HG03457 (cell line): Measurements from ENCODE around the gene NUDT1.

Experiments
- ATAC-seq: cut with Tn5 transposase; IDR thresholded peaks from one replicate; pipeline ENCODE4 v1.9.1; 2021; ENCODE audit warnings: moderate number of reproducible peaks; ENCODE audit not compliant: unreplicated experiment

The NUDT1 gene

DNA sequence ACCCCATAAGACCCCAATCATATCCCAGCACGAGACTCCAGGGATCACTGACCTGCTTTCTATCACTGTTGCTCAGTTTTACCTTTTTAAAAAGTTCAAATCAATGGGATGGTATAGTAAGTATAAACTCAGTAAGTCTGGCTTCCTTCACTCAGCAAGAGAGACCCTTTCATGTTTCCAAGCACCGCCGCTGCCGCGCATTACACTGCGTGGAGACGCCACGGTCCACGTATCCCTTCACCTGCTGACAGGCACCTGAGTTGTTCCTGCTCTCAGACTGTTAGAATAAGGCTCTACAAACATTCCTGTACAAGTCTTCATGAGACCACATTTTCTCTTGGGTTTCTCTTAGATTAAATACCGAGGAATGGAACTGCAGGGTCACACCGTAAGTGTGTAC lies 37.6 kb upstream of the NUDT1 start:
- ATAC-seq, result no peak

DNA sequence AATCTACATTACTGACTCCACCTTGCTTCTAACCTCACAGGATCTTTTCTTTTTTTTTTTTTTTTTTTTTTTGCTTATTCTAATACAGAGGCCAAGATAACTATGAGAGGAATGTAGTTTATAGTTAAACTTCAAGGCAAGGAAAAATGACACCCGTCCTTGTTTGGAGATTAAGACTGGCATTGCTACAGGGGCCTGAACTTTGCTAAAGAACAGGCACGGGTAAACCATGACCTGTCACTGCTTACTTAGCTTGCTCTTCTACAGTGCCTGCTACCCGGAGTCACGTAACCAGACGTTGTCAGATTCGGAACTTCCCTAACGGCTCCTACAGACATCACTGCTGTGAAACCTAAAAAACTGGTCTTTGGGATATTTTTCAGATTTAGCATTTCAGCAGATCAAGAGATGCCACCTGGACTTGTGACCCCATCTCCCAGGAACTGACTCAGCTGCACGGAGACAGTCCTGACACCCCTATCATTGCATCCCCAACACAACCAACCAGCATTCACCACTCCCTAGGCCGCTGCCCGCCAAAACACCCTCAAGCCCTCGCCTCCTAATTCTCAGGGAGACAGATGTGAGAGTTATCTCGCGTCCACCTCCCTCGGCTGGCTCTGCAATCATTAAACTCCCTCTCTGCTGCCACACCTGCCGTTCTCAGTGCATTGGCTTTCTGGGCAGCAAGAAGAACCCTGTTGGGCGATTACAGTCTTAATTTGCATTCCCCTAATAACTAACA lies 36.8 kb upstream of the NUDT1 start:
- no peak for ATAC-seq

DNA sequence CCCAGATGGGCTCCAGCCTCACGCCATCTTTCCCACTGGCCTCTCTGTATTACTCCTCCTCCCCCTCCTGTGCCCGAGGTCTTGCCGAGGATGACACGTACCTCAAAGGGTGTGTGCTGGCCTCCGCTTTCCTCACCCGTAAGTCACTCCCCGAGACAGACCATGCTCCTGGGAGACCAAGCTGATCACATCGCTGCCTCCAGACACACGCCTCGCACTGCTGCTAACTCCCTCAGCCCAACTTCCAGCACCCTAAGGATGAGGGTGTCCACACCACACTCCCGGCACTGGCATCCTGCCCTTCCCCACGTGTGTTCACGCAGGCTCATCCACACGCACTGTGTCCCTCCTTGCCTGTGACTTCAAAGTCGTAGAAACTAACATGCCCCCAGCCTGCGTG lies 33.3 kb upstream of the NUDT1 start:
- no peak for ATAC-seq

DNA sequence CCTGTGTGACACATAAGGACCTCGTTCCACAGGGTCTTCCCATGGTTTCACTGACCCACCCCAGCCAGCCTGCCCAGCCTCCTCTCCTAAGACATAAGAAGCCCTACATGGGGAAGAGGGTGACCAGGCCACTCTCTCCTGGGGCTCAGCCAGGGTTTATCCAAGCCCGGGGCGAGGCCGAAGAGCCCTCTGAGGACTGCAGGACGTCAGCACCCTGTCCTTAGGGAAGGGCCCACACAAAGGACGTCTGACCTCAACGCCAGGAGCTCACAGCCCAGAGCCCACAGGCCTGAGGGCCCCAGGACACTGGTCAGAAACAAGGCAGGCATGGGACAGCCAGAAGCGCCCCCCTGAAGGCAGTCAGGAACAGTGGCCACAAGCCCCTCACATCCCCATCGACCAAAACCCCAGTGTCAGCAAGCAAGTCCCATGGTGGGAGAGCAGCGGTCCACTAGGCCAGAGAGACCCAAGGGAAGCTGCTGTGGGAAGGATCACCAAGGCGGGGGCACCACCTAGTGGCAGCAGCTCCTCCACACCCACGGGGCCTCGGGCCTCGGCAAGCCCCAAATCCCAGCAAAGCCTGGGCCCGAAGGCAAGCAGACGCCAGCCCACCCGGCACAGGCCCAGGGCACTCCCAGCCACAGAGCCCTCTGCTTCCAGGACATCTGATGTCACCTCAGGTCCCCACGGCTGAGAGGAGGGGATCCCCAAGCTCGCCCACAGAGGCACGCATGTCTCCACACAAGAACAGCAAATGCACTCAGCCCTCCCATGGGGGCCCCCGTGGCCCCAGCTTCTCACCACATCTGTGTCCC lies 32.7 kb upstream of the NUDT1 start:
- no peak for ATAC-seq

DNA sequence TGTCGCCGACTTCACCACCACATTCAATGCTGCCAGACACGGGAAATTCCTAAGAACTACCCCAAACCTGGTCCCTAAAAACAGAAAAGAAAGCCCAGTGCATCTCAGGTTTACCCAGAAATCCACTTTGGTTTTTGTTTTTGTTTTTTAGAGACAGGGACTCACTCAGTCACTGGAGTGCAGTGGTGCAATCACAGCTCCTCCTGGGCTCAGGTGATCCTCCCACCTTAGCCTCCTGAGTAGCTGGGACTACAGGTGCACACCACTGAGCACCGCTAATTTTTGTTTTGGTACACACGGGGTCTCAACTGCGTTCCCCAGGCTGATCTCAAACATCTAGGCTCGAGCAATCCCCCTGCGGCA lies 32.1 kb upstream of the NUDT1 start:
- no peak for ATAC-seq

DNA sequence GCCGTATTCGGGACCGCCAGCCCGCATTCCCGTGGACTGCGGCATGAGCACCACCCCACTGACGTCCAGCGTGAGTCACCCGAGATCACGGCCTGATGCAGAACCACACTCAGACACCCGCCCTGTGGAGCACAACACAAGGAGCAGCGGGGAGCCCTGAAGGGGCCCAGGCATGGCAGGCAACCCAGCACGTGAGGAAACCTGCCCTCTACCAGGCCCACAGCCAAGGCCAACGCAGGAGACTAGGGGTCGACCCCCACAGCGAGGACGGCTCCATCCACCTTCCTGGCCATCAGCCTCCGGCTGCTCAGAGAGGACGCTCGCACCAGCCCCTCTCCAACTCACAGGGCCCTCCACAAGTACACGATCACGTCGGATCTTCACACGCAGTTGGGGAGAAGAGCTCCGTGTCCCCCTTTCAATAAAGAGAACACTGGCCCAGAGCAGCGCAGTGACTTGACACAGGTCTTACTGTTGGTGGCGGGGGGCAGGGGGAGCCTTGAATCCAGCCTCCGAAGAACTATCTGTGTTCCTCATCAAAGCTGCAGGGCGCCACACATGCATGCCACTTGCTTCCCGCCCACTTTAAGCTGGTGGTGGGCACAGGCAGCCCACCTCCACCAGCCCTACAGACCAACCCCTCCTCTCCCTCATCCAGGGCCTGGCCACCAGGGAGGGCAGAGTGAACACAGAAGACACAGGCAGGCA lies 31.3 kb upstream of the NUDT1 start:
- no peak for ATAC-seq

DNA sequence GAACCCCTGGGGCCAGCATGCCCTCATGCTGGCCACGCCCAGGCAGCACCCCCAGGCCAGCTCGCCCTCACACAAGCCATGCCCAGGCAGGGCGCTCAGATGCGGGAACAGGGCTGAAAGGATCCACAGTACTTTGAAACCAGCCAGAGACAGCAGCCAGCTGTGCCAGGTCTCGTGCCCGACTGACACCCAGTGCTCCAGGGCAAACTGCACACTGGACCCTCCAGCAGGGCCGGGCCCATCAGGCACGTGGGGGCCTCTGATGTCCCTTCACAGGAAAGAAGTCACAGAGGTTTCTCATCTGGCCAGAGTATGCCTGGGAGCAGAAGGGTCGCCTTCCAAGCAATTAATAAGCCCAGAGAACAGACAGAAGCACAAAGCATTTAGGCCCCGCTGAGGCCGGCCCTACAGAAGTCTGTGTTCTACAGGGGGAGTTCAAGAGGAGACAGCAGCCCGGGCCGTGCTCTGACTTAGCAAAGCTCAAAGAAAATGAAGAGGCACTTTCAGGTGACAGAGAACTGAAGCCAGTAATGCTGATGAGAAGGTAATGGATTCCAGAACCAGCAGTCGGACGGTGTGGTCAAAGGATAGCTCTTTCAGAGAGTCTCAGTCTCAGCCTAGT lies 30.7 kb upstream of the NUDT1 start:
- ATAC-seq, result no peak

DNA sequence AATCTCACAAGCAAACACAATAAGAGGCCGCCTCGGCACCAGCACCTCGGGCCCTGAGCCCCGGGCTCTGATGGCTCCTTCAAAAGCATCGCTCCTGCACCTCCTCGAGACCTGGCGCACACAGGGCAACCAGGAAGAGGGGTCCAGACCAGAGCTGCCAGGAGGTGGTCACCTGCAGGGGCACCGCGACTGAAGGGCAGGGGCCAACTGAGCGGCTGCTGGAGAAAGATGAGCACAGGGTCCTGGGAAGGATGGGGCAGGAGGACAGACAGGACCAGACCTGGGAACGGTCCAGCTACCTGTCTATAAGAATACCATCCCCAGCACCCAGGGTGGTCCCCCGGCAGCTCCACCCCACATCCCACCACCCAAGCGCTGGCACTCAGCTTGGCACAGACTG lies 30.1 kb upstream of the NUDT1 start:
- ATAC-seq, result no peak

DNA sequence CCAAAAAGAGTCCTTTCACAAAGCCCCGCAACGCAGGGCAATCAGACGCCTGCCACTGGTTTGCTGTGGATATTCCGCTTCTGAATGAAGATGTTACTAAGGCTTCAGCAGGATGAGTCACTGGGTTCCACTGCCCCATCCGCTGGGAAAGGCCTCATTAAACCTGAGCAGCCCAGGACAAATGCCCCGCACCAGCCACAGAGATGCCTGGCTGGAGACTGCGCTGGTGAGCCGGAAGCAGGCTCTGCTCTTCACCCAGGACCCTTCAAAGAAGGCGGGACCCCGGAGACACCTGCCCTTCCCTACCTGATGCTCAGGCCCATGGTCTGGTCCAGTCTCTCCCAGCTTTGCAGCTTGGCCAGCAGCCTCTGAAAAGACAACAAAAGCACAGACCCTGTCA lies 29.1 kb upstream of the NUDT1 start:
- ATAC-seq, result no peak

DNA sequence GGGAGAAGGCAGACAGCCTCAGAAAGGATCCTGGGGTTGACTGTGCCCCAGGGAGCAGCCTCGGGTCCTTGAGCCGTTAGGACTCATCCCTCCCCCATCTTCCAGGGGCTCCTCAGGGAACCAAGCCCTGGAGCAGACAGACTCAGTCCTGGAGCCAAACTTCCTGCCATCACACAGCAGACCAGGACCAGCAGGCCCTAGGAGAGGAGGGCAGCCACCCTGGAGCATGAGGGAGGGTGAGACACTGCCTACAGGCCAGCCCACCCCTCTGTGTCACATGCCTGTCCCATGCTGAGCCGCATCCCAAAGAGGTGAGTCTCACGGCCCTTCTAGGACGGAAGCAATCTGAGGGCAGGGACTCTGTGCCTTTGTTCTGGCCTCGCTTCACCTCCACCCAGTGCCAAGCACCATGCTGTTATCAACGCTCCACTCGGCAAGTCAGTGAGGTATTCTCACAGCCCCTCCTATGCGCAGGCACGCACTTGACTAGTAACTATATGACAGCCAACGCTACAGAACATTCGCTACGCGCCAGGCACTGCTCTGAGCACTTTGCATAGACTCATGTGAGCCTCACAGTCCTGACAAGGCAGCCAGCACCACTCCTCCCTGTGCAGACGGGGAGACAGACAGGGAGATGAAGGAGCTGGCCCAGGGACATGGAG lies 28.3 kb upstream of the NUDT1 start:
- ATAC-seq, result no peak

DNA sequence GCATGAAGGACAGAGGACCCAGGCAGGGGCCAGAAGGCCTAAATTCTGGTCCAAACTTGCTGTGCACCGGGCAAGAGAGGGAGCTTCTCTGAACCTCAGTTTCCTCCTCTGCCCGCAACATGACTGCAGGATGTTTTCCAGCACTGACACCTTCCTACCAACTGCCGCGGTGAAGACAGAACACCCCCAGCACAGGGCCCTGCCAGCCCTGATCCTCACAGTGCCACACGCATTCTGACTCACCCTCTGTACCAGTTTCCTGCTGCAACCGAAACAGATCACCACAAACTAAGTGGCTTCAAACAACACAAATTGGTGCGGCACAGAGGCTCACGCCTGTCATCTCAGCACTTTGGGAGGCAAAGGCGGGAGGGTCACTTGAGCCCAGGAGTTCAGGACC lies 27.4 kb upstream of the NUDT1 start:
- no peak for ATAC-seq

DNA sequence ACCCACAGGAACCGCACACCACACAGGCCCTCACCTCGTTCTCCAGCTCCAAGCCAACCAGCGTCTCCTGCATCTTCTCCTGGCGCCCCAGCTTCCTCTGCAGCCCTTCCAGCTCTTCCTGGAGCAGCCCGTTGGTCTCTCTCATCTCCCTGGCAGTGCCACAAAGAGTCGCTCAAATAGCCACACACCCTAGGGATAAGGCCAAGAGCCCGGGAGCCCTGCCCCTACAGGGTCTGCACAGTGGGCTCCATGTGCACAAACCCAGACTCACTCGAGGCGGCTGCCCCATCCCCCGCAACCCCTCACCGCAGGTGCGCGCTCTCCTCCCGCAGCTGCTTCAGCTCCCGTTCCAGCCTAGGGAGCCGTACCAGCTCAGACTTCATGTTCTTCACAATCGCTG lies 26.2 kb upstream of the NUDT1 start:
- ATAC-seq, result no peak

DNA sequence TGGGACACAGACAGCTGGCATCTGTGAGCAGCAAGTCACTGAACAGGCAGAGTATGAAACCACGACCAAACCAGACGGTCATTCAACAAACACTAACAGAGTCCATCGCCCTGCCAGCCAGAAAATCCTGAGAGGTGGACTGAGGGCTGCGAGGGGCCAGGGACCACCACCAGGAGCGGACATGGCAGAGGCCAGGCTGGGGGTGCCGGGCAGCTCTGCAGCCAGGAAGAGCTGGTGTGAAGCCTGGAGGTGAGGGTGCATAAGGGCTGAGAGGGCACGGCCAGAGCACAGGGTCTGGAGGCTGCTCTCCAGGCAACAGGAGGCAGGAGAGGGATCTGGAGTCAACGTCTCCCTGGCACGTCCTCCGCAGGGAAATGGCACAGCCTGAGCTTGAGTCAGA lies 24.8 kb upstream of the NUDT1 start:
- ATAC-seq, result no peak

DNA sequence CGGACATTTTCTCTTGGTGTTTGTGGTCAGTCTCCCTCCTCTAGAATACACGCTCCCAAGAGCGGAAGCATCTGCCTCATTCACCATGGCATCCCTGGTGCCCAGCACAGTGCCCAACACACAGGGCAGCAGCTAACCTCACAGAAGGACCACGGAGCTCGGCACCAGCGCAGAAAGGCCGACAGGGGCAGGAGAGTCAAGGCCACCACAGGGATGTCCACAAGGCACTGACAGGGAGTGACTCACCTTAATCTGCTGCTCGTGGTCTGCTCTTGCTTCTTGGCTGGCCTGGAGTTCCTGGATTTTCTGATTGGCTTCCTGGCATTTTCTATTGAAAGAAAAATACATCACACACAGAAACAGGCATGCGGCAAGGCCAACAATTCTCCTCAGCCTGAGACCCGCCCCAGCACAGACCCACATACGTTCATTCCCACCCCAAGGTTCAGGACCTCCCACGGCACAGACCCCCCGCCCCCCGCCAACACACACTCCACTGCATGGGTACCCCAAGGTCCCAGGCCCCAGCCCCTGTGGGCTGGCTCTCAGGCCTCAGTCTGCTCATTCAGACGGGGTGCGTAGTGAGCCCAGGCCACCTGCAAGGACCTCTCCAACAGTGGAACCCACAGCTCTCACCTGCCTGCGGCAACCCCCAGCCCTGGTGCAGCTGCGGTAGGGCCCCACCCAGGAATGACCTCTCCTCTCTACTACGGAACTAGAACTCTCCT lies 24.1 kb upstream of the NUDT1 start:
- no peak for ATAC-seq

DNA sequence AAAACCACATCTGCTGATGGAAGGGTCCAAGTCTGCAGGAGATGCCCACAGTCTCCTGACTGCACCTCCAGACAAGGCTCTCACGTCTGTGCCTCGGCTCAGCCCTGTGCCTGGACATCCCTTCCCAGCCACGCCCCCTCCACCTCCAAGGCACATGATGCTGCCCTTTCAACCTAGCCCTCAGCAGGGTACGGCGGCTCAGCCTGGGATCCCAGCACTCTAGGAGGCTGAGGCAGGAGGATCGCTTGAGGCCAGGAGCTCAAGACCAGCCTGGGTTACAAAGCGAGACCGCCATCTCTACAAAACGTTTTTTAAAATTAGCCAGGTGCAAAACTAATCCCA lies 23.6 kb upstream of the NUDT1 start:
- ATAC-seq, result no peak

DNA sequence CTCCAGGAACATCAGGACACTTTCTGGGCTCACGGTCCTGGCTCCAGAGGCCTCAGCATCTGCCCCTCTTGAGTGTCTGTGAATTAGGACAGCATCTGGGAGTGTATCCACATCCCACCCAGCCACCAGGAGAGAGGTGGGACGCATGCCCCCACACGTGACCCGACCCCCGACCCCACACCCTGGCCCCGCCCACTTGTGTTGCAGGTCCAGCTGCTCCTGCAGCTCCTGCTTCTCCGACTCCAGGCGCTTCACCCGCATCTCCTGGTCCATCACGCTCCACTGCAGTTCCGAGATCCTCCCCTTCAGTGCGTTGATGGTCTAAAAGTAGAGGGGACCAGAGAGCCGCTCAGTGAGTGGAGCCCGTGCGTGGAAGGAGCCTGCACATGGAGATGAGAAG lies 22.9 kb upstream of the NUDT1 start:
- ATAC-seq, result no peak

DNA sequence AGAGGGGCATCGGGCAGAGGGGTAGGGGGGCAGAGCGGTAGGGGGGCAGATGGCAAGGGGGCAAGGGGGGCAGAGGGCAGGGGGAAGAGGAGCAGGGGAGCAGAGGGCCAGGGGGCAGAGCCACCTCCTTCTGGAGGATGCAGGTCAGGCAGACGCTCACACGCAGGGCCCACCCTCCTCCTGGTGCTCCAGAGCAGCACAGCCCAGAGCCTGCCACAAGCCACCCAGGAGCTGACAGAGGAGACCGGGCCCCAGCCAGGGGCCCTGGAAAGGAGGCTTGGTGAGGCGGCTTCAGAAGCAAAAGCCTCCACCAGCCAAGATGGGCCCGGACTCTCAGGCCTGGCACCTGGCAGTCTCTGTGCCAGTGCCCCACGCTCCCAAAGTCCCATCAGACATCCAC lies 22.4 kb upstream of the NUDT1 start:
- no peak for ATAC-seq

DNA sequence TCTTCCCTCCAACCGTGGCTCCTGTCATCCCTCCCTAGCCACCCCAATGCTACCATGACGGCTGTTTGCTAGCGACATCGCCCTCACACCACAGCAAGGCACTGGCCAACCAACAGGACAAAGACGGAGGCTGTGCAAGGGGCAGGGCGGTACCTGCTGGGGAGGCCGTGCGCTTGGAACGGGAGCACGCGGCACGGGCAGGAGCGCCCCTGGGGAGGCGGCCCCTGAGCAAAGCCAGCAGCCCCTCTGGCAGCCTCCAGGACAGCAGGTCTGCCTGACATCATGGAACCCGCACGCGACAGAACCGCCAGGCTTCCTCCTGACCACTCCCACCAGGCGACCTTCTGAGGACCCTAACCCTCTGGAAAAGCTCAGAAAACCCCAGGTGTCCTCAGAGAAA lies 22.0 kb upstream of the NUDT1 start:
- ATAC-seq, result no peak

DNA sequence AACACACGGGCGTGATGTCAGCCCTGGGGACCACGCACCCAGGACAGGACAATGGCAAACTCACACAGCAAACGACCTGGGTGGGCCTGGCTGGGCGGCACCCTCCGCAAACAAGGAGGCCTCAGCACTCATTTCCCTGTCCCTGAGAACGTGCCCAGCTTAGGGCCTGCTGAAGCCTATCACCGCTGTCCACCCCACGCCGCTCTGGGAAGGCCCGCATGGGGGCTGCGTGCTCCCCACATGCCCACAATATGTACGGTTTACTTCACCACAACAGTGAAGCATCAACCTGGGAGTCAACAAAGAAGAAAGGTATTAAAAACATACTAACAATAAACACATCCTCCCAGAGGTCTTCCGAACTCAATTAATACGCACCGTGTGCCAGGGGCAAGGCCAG lies 21.5 kb upstream of the NUDT1 start:
- ATAC-seq, result no peak

DNA sequence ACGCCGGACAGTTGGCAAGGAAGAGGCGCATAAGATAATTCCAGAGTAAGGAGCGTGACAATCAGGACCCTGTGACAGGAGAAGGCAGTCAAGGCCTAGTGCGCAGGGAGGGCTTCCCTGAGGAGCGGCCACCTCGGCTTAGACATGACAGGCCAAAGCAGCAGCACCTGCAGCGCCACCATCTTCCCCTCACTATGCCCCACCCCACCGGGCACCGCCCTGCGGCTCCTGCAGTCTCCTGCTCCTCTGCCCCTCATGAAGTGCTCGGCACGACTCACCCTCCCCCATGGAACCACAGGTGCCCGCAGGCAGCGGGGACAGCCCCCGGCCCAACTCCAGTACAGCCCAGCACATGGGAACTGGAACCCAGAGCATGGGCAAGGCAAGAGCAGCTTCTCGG lies 21.1 kb upstream of the NUDT1 start:
- no peak for ATAC-seq

DNA sequence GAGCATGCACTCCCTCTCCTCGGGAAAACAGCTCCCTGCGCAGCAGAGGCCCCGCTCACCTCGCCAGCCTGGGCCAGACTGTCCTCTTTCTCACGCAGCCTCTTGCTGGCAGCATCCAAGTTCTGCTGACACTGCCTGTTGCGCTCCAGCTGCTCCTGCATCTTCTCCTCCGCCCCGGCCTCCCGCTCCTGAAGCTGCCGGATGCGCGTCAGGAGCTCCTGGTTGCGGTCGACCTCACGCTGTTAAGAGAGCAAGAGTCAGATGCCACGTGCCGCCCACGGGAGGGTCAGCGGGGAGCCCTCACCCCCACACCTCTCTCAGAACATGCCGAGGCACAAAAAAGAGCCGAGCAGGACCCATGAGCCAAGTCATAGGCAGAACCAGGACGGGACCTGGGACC lies 19.5 kb upstream of the NUDT1 start:
- no peak for ATAC-seq
